Measurements from ENCODE around the gene KDM8.

DNA sequence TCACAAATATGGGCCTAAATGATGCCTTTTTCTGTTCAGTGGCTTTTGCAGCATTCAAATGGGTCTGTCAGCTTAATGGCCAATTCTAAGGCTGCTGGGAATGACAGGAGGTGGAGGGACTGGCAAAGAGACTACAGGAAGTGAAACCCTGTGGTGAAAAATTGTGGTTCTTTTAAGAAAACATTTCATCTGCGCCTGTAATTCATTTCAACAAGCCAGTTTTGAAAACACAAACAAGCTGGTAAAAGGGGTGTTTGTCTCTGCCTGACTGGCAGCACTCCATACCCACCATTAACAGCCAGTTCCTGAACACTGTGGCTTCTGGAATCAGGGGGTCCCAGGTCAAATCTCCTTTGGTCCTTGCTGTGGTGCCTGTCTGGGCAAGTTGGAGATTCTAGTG is 3.6 kb upstream of the KDM8 start:
- TF ChIP-seq, protein P1, sequence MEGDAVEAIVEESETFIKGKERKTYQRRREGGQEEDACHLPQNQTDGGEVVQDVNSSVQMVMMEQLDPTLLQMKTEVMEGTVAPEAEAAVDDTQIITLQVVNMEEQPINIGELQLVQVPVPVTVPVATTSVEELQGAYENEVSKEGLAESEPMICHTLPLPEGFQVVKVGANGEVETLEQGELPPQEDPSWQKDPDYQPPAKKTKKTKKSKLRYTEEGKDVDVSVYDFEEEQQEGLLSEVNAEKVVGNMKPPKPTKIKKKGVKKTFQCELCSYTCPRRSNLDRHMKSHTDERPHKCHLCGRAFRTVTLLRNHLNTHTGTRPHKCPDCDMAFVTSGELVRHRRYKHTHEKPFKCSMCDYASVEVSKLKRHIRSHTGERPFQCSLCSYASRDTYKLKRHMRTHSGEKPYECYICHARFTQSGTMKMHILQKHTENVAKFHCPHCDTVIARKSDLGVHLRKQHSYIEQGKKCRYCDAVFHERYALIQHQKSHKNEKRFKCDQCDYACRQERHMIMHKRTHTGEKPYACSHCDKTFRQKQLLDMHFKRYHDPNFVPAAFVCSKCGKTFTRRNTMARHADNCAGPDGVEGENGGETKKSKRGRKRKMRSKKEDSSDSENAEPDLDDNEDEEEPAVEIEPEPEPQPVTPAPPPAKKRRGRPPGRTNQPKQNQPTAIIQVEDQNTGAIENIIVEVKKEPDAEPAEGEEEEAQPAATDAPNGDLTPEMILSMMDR (IDR thresholded peaks at IDR 0.05; ENCODE audit: low read length), result no peak
- no peak for TF ChIP-seq EZH2 (optimal IDR thresholded peaks at IDR 0.05; ENCODE audit: low read depth, low read length)
